Urothelium cell line (cell line): ENCODE measurements around the gene TTLL1.

Experiments used
- DNase-seq: peaks from one replicate; pipeline ENCODE4 v3.0.0; 2011; ENCODE audit warnings: low spot score, mixed read lengths
- FAIRE-seq: peaks from 2 replicates; lab custom pipeline; 2011; peaks lifted over from hg19 to GRCh38; lab: Jason Lieb, UNC

Gene TTLL1

GRCh38 chr22:43014869-43015676, 74.1 kb downstream of the TTLL1 start, which contains the start of gene PACSIN2:
PACSIN2 (minus strand) TSS chr22:43015149; CDS start chr22:42912080, 103,069 bp downstream.
- peak; percentile 69 for FAIRE-seq

GRCh38 chr22:43014316-43014868, 74.8 kb downstream of the TTLL1 start:
- peak; percentile 70 for DNase-seq
- peak; percentile 67 for FAIRE-seq

More at GRCh38 chr22:43014869-43015676, 74.1 kb downstream of the TTLL1 start, which contains the start of gene PACSIN2:
- DNase-seq: peak; percentile 100

- no peak for FAIRE-seq
- no peak for DNase-seq
Measured at GRCh38 chr22:43013355-43014315, 75.6 kb downstream of the TTLL1 start.

GRCh38 chr22:43012390-43012789, 76.8 kb downstream of the TTLL1 start:
- DNase-seq (no peak), FAIRE-seq (no peak)

- DNase-seq: no peak
- no peak for FAIRE-seq
Measured at GRCh38 chr22:43011079-43011478, 78.1 kb downstream of the TTLL1 start.

- FAIRE-seq: no peak
Measured at GRCh38 chr22:43009444-43009843, 79.7 kb downstream of the TTLL1 start.

GRCh38 chr22:43008921-43009320, 80.3 kb downstream of the TTLL1 start:
- FAIRE-seq: no peak
- no peak for DNase-seq

More at GRCh38 chr22:43009444-43009843, 79.7 kb downstream of the TTLL1 start:
- no peak for DNase-seq

GRCh38 chr22:43008509-43008908, 80.7 kb downstream of the TTLL1 start:
- DNase-seq: no peak
- FAIRE-seq: no peak

GRCh38 chr22:43007519-43008102, 81.6 kb downstream of the TTLL1 start:
- peak; percentile 17 for FAIRE-seq
- DNase-seq: no peak

- DNase-seq (no peak), FAIRE-seq (no peak)
Measured at GRCh38 chr22:43006753-43007152, 82.4 kb downstream of the TTLL1 start.

- no peak for FAIRE-seq
- no peak for DNase-seq
Measured at GRCh38 chr22:43006016-43006505, 83.1 kb downstream of the TTLL1 start.

GRCh38 chr22:43005106-43005505, 84.1 kb downstream of the TTLL1 start:
- FAIRE-seq: no peak
- DNase-seq: no peak

- no peak for FAIRE-seq
- no peak for DNase-seq
Measured at GRCh38 chr22:43004362-43005035, 84.7 kb downstream of the TTLL1 start.

GRCh38 chr22:43002202-43002586, 87.0 kb downstream of the TTLL1 start:
- FAIRE-seq (no peak), DNase-seq (no peak)

GRCh38 chr22:43001271-43002201, 87.7 kb downstream of the TTLL1 start:
- FAIRE-seq (peak; percentile 35), DNase-seq (no peak)

GRCh38 chr22:43000441-43001175, 88.6 kb downstream of the TTLL1 start:
- FAIRE-seq: no peak
- no peak for DNase-seq

GRCh38 chr22:42997582-42998090, 91.6 kb downstream of the TTLL1 start:
- no peak for DNase-seq
- no peak for FAIRE-seq
